AG20443 (cell line): ENCODE results near the gene SAMD4A.
A peak's percentile ranks its signal among the peaks of the same experiment; 100 is the strongest.
"Not testable (repeated sequence)": the region's sequence is repeated elsewhere in the genome, so short reads cannot be mapped to it uniquely, and the experiment has no call there.

ENCODE experiments used
- DNase-seq: peaks from one replicate; pipeline ENCODE4 v3.0.0; 2012; ENCODE audit warnings: low spot score, mixed read lengths

Gene SAMD4A

DNA sequence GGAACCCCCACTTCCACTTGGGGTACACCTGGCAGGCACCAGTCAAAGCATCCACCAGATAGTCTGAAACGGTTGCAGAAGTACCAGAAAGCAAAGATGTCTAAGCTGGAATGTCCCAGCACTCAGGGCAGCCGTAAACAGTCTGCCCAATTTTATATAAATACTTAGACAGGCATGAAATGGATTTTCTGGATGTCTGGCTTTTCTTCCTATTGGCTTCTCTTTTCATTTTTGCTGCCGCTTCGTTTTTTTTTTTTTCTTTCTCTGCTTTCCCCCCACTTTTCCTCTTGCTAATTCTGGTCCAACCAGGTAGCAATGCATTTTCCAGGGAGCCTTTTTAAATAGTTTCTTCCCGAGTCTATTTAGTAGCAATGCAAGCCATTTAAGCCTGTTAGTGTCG is 168.0 kb downstream of the SAMD4A start:
- no peak for DNase-seq

GRCh38 chr14:54735424-54735823 is 168.5 kb downstream of the SAMD4A start:
- no peak for DNase-seq

DNA sequence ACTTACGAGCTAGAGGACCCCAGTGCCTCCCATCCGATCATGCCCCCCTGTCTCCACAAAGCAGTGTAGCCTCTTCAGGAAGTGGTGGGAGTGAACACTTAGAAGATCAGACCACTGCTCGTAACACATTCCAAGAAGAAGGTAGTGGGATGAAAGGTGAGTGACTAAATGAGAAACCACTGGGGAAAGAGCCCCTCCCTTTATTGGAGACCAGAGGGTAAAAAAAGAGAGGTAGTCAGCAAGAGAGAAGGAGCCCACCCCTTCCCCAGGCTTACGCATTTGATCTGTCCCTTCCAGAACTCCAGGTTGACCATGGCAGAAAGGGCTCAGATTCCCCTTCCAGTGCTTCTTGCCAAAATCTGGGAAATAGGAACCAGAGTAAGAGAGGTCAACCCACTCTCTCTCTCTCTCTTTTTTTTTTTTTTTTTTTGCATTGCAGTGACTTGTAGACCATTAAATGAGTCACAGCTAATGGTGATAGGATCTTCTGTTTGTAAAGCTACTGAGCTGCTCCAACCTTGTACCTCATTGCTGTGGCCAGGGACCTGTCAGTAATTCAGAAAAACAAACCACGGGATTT is 170.3 kb downstream of the SAMD4A start:
- peak; percentile 51 for DNase-seq

GRCh38 chr14:54738009-54738408 is 171.1 kb downstream of the SAMD4A start:
- DNase-seq: no peak

DNA sequence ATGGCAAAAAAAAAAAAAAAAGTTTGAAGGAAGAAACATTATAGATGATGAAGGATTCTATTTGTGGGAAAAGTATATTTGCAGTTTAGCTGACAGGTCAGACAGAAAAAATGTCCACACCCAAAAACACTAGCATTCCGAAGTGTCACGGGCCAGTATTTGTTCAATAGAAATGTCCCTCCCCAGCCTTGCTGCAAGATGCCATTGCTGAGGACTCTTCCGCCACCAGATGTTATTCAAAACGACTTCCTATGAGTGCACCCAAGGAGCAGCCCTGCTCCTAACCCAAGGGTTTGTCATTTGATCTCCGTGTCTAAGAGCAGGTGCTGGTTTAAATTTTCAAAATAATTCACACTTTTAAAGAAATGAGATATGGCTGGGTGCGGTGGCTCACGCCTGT is 172.6 kb downstream of the SAMD4A start:
- DNase-seq: no peak

DNA sequence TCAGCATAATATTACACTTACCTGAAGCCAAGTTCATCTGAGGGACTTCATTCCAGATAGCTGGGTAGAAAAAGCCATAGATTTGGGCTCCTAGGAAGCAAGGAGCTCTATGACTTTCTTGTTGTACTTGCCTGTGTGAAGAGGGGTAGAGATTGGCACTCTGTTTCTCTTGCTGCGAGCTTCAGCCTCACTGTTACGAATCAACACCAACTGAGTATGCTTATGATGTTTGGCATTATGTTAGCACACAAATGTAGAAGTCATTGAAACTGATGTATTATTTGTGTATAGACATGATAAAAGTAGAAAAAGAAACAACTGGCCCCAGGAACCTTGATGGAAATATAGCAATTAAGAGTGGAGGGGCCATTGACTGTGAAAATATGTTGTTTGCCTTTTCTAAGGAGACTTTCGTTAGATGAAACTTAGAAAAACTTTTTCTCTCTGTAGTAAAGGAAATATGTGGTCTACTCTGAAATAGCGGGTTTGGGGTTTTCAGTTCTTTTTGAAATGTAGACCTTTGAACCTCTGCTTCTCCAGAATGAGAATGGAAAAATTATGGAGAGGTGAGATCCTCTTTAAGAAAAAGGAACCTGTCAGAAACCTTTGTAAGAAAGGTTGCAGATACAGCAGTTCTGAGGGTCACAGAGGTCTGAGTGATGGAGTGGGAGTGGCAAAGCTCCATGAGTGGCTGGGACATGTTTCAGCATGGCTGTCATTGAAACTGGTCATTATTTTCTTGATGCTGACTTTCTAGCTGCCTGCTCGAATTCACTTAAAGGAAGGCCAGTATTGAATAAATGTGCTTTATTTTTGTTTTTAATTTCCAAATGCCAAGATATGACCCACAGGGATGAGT is 175.8 kb downstream of the SAMD4A start:
- no peak for DNase-seq

- no peak for DNase-seq
Observed at GRCh38 chr14:54743382-54743781, 176.5 kb downstream of the SAMD4A start.

DNA sequence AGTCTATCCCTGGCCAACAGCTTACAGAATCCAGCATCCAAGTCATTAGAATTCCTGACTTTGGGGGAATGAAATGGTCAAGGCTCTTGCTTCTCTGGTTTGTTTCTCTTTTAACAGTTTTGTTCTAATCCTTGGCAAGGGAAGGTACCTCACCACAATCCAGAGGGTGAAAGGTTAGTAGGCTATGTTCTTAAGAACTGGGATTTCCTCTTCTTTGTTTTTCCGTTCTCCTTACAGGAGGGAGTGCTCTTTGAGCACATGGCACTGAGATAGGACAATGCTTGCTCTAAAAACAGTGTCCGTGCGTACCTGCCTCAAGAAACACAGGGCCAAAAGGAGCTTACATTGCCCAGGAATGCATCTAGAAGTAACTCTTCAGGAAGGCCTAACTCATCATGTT is 179.1 kb downstream of the SAMD4A start:
- DNase-seq: no peak

GRCh38 chr14:54747616-54748015 is 180.7 kb downstream of the SAMD4A start:
- no peak for DNase-seq

GRCh38 chr14:54749180-54749579 is 182.3 kb downstream of the SAMD4A start:
- DNase-seq: no peak

- DNase-seq: no peak
Observed at GRCh38 chr14:54749727-54750126, 182.8 kb downstream of the SAMD4A start.

DNA sequence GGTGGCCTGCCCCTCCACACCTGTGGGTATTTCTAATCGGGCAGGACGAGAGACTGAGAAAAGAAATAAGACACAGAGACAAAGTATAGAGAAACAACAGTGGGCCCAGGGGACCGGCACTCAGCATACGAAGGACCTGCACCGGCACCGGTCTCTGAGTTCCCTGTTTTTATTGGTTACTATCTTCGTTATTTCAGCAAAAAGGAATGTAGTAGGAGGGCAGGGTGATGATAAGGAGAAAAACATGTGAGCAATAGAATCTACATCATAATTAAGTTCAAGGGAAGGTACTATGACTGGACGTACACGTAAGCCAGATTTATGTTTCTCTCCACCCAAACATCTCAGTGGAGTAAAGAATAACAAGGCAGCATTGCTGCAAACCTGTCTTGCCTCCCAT is 185.7 kb downstream of the SAMD4A start:
- DNase-seq: not testable (repeated sequence)

DNA sequence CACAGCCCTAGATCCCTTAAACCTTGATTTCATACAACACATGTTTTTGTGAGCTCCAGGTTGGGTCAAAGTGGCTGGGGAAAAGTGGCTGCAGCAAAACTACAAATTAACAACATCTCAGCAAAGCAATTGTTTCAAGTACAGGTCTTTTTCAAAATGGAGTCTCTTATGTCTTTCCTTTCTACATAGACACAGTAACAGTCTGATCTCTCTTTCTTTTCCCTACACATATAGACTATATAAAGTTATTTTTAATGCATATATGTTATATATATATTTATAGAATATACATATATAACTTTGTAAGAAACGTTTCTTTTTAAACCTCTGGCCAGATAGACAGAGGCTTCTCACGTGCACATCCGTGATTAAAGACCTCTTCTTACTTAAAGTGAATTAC is 186.5 kb downstream of the SAMD4A start:
- DNase-seq: not testable (repeated sequence)

DNA sequence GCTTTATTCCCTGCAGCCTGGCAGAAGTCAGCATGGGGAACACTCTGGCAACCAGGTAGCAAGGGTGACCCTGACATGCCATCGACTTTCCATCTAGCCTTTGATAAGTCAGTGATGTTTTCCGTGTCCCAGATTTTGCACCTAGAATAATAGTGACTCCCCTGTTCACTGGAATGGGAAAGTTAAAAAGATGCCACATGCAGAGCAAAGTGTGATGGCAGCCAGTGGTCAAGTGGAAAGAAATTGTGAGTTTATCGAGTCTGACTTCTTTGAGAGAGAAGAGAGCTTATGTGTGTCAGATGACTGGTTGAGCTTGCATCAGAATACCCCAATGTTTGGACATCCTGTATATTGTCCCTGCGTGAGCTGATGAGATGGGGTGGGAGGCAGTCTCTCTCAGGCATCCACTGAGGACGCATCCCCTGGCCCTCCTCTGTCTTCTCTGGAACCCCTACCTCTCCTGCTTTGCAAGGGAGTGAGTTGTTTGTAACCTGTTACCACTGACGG is 187.2 kb downstream of the SAMD4A start:
- DNase-seq: no peak

GRCh38 chr14:54754623-54755386 is 187.9 kb downstream of the SAMD4A start:
- no peak for DNase-seq

DNA sequence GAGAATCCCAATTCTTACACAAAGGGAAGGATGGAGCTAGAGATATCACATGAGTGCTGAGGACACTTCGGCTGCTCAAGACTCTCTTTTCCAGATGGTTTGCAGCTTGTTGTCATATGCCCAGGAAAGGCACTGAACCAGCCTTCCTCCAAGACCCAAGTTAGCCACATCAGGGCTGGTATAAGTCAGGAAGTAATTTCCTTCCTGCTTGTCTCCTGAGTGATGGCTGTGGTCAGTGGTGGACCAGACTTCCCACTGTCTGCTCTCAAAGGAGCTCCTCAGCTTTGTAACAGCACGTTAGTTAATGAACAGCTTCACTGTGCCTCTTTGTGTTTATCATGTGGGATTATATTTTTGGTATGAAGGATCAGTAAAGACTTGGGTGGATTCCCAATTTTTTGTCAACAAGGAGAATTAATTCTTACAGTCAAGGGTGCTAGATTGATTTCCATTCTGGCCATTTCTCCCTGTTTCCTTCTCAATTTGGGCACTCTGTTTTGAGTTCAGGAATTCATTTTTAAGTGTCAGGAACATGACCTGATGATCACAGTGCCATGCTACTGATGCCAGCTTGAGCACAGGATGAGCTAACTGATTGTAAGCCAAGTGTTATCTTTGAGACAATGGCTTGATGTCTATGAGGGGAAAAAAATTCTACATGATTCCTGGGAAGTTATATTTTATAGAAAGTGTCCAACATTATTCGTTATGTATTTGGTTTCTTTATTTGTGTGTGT is 189.9 kb downstream of the SAMD4A start:
- no peak for DNase-seq

DNA sequence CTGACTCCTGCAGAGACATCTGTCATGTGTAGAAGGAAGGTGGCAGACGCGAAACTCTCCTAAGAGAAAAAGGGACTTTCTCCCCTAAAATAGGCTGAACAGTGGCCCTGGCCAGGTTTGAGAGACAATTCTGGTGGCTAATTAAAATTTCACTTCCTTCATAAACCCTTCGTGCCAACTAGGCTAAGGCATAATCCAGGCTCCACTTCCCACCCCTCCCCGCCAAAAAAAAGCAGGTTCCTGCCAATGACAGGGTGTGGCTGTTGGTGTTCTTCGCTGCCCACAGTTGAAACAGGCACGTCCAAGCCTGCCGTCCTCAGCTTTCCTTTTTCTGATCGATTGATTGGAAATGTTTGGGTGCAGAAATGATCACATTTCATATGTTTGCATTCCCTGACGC is 191.1 kb downstream of the SAMD4A start:
- no peak for DNase-seq

GRCh38 chr14:54759982-54760585 is 193.2 kb downstream of the SAMD4A start:
- no peak for DNase-seq

DNA sequence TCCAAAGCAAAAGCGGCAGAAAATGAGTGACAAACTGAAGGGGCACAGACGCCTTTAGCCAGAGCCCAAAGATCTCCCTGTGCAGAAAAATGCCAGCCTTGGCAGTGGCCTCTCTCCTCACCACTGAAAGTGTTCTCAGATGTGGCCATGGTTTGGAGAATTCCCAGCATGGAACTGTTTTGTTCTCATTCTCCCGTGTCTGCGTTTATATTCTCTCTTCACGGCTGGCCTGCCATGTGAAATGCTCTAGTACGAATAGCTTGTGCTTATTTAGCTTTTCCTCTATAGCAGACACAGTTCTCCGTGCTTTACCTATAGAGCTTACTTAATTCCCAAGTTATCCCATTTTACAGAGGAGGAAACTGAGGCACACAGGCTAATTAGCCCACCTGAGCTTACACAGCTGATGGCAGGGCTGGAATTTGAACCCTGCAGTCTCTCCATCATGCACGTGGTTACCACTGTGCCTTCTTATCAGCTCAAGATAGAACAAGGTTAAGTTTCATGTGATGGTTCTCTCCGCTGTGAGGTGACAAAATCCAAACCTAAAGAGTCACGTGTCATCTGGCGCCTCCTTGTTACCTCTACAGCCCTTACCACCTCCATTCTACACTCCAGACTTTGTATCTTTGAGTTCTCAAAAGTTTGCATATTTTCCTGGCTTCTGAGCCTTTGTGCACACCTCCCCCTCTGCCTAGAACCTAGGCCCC is 194.1 kb downstream of the SAMD4A start:
- no peak for DNase-seq

- DNase-seq: no peak
Observed at GRCh38 chr14:54761835-54762234, 194.9 kb downstream of the SAMD4A start.

DNA sequence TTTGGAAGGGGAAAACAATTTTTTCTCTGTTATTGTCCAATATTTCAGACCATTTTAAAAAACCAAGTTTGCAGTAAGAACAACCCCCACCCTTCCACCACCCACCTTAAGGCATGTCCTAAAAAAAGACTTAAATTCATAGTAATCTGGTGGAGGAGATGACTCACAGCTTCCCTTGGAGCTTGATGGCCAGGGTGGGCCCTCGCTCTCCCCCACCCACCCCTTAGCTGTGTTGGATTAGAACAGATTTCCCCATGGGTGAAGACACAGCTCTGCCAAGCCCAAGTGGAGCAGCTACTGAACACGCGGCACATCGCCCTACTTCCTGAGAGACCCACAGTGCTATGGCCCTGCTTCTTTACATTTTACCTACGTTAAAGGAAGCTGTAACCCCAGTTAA is 195.4 kb downstream of the SAMD4A start:
- DNase-seq: no peak
